HG03066 (cell line): ENCODE measurements around the gene NFIX.

ENCODE experiments used
- ATAC-seq: cut with Tn5 transposase; IDR thresholded peaks from one replicate; pipeline ENCODE4 v1.9.1; 2021; ENCODE audit warnings: low read depth; ENCODE audit not compliant: unreplicated experiment

Gene NFIX

GRCh38 chr19:13069415-13070359 lies 74.4 kb downstream of the NFIX start:
- ATAC-seq, result no peak

- no peak for ATAC-seq
These were observed 75.3 kb downstream of the NFIX start for GRCh38 chr19:13070425-13071140.

- ATAC-seq, result no peak
These were observed 76.3 kb downstream of the NFIX start for GRCh38 chr19:13071444-13072187.

- no peak for ATAC-seq
These were observed 77.1 kb downstream of the NFIX start for GRCh38 chr19:13072188-13072908.

GRCh38 chr19:13073263-13073662 lies 78.0 kb downstream of the NFIX start:
- ATAC-seq, result no peak

DNA sequence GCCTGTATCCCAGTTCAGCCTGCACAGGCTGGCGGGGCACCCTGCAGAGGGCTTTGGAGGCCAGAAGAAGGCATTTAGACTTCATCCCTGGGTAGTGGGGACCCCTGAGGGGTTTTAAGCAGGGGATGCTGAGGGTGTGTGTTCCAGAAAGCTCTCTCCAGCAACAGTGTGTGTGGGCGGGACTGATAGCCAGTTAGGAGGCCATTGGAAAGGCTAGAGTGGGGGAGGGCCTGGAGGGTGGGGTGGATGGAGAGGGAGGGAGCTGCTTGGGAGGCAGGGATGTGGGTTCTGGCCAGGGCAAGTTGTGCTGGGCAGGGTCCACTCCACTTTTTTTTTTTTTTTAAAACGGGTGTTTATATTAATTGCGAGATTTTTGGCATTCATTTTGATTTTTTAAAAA lies 79.1 kb downstream of the NFIX start:
- ATAC-seq, result no peak

- ATAC-seq, result no peak
These were observed 81.0 kb downstream of the NFIX start for GRCh38 chr19:13076320-13076719.

DNA sequence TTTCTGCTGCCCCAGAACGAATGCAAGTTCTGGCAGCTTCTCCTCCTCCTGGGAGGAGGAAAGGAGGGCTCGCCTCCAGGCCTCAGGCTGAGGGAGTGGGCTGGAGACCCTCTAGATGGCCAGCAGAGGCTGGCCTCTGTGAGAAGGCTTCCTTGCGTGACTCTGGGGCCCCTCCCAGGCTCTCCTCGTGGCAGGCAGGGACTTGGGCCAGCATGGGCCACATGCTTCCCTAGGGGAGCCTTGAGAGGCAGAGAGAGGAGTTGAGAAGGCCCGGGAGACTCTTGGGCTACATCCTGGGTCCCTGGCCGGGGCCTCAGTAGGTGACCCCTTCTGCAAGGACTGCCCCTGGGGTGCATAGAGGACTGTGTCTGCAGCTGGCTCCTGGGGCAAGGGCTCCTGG lies 81.5 kb downstream of the NFIX start:
- ATAC-seq, result no peak

DNA sequence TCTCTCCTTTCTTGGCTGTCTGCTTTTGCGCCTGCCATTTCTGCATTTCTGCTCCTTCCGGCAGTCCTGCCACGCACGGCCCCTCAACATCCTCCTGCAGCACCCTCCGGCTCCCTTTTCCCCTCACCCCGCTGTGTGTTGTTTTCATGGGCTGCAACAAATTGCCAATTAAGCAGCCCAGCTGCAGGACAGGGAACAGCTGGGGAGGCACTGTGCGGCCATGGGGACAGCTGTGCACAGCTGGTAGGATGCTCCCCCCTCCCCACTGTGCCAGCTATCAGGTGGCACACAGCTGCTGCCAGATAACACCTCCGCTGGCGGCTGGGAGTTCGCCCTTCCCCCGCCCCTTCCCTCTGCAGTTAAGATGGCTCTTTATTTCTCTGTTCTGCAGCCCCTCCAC lies 82.0 kb downstream of the NFIX start:
- ATAC-seq, result no peak

GRCh38 chr19:13078381-13078780 lies 83.1 kb downstream of the NFIX start:
- no peak for ATAC-seq

GRCh38 chr19:13078897-13079541 lies 83.7 kb downstream of the NFIX start:
- ATAC-seq, result no peak

DNA sequence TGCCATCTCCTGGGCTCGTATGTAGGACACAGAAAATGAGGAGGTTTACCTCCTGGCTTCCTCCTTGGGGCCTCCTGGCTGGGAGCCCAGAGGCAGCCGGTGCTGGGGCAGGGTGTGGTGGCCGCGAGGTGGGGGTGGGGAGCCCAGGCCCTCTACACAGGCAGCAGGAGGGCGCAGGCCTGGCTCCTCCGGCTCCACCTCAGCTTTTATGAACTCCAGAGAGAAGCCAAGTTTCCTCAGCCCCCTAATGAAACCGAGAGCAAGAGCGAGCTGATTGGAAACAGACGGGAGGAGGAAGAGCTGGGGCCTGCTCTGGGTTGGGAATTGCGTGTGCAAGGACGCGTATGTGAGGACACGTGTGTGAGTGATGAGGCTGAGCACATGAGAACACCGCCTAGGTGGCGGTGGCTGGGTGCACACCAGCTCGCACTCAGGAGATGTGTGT lies 84.3 kb downstream of the NFIX start:
- no peak for ATAC-seq

GRCh38 chr19:13082192-13083007 lies 87.1 kb downstream of the NFIX start:
- ATAC-seq, result no peak

- ATAC-seq, result no peak
These were observed 87.7 kb downstream of the NFIX start for GRCh38 chr19:13083008-13083404.

DNA sequence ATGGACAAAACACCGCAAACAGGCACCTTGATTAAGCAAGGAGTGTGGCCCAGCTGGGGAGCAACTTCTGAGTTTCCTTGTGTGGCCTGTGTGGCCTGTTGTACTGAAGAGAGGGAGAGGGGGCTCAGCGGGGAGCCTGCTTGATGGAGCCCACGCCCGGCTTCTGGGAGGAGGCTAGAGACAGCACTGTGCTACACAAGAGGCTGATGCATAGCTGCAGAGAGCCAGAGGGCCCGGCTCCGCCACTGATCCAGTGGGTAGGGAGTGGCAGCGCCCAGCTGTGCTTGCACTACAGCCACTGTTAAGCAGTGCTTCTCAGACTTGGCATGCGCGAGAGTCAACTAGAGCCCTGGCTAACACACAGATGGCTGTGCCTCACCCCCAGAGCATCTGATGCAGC lies 88.4 kb downstream of the NFIX start:
- ATAC-seq, result no peak

GRCh38 chr19:13085666-13086065 lies 90.4 kb downstream of the NFIX start:
- no peak for ATAC-seq

DNA sequence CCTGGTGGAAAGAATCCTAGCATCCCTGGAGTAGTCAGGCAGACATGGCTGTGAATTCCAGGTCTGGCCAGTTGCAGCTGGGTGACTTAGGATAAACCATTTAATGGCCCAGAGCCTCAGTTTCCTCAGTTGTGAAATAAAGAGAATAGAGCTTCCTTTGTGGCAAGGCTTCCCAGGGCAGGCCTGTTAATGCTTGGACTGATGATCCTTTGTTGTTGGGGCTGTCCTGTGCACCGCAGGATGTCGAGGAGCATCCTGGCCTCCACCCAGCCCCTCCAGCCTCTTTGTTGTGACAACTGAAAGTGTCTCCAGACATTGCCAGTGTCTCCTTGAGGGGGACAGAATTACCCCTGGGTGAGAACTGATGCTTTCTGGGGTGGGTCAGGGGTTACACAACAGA lies 91.1 kb downstream of the NFIX start:
- ATAC-seq, result no peak

GRCh38 chr19:13087295-13087694 lies 92.0 kb downstream of the NFIX start:
- ATAC-seq, result no peak
